ENCODE results near the gene NT5DC3.

DNA sequence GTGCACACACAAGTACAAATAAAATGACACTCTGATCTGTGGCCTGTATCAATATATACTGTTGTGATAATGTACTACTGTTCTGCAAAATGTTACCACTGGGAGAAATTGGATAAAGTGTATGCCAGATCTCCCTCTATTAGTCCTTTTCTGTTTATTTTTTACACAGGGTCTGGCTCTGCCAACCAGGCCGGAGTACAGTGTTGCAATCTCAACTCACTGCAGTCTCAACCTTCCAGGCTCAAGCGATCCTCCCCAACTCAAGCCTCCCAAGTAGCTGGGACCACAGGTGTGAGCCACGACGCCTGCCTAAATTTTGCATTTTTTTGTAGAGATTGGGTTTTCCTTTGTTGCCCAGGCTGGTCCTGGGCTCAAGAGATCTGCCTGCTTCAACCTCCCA is 1.9 kb downstream of the NT5DC3 start:
- TF ChIP-seq, protein P1, sequence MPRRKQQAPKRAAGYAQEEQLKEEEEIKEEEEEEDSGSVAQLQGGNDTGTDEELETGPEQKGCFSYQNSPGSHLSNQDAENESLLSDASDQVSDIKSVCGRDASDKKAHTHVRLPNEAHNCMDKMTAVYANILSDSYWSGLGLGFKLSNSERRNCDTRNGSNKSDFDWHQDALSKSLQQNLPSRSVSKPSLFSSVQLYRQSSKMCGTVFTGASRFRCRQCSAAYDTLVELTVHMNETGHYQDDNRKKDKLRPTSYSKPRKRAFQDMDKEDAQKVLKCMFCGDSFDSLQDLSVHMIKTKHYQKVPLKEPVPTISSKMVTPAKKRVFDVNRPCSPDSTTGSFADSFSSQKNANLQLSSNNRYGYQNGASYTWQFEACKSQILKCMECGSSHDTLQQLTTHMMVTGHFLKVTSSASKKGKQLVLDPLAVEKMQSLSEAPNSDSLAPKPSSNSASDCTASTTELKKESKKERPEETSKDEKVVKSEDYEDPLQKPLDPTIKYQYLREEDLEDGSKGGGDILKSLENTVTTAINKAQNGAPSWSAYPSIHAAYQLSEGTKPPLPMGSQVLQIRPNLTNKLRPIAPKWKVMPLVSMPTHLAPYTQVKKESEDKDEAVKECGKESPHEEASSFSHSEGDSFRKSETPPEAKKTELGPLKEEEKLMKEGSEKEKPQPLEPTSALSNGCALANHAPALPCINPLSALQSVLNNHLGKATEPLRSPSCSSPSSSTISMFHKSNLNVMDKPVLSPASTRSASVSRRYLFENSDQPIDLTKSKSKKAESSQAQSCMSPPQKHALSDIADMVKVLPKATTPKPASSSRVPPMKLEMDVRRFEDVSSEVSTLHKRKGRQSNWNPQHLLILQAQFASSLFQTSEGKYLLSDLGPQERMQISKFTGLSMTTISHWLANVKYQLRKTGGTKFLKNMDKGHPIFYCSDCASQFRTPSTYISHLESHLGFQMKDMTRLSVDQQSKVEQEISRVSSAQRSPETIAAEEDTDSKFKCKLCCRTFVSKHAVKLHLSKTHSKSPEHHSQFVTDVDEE (CRISPR knock-in tag; IDR thresholded peaks at IDR 0.05), result no peak
- TF ChIP-seq ZFP3 (CRISPR knock-in tag; IDR thresholded peaks at IDR 0.05), result no peak
- no peak for TF ChIP-seq ZNF70 (CRISPR knock-in tag; IDR thresholded peaks at IDR 0.05)

Measured in SK-N-SH treated with all-trans-retinoic acid at 6 μM for 48 hours (cell line).